HG02678 (cell line): Measurements from ENCODE around the gene RNASE4.

ENCODE experiments used
- ATAC-seq: cut with Tn5 transposase; IDR thresholded peaks from one replicate; pipeline ENCODE4 v1.9.1; 2021; ENCODE audit warnings: mild to moderate bottlenecking, moderate library complexity; ENCODE audit not compliant: unreplicated experiment

The RNASE4 gene

DNA sequence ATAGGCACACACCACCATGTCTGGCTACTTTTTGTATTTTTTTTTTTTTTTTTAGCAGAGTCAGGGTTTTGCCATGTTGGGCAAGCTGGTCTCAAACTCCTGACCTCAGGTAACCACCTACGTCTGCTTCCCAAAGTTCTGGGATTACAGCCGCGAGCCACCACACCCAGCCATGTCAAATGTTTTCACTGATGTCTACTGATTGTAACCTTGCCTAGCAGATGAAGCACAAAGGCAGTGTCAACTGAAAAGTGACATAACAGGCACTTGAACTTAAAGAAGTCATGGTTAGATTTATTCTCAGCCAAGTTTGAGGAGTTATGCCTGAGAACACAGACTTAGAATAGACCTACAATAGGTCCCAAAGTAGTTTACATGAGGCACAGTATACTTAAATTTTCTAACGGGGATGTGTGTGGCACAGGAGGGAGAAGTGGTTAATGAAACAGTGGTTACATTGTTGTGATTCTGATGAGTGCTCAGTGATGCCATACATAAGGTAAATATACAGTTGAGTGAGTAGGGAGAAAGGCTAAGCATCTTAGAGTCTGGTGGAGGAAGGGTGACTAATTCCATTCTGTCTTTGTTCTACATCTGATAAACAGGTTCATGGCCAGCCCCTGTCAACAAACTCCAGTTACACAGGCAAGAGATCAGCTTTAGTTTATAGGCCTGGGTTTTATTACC, 12.6 kb upstream of the RNASE4 start:
- ATAC-seq: no peak

DNA sequence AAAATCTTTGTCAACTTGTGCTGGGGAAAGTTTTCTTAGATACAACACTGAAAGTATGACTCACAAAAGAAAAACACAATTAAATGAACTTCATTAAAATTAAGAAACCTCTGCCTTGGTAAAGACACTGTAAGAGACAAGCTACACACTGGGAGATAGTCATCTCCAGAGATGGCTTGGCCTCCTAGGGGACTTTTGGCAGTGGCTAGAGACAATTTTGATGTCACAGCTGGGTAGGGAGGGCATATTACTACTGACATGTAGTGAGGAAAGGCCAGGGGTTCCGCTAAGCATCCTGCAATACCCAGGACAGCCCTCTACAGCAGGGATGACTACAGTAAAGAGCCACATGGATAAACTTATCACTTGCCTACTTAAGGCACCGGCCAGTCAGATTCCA, 8.7 kb upstream of the RNASE4 start:
- ATAC-seq: no peak

DNA sequence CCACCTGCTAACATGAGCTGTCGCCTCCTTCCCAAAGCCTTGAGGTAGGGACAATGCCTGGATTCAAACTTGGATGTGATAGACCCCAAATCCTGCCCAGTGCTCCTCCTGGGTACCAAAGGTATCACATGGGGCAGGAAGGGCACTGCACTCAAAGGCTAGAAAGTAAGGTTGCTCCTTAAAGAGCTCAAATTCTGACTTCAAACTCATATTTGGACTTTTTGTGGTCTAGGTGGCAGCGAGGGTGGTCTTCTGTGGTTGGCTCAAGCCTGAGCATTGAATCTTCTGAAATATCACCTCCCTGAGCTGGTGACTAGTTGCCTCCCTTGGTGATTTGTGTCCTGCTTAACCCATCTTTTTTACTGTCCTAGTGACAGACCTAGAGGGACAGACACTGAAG, 8.3 kb upstream of the RNASE4 start:
- no peak for ATAC-seq

DNA sequence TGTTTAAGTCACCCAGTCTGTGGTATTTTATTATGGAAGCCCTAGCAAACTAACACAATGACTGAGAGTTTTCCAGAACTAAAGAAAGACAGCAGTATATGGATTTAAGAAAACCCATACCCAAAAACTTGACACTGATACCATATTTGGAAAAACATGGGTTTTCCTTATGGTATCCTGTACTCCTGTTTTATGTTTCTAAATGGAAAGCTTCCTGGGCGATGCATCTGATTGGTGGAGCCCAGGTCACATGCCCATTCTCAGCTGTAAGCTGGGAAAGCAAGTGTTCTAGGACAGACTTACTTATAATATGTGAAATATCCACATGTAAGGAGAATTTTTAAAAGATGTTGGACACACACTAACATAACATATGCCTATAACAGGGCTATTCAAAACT, 4.5 kb upstream of the RNASE4 start:
- no peak for ATAC-seq

DNA sequence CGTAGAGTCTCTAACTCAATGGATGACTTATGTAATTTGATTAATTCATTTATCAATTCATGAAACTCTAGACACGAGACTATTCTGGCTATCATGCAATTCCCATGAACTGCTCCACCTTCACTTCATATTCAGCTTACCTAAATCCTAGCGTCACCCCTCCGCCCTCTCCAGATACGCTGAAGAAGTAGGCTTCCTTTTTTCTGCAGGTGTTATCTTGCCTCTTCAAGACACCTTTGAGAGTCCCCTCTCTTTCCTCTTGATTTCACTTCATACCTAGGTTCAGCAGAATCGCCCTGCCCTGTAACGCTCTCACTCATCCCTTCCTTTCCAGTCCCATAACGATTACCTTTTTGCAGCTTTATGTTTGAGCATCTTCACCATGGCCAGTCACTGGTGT, 4.0 kb upstream of the RNASE4 start:
- no peak for ATAC-seq

DNA sequence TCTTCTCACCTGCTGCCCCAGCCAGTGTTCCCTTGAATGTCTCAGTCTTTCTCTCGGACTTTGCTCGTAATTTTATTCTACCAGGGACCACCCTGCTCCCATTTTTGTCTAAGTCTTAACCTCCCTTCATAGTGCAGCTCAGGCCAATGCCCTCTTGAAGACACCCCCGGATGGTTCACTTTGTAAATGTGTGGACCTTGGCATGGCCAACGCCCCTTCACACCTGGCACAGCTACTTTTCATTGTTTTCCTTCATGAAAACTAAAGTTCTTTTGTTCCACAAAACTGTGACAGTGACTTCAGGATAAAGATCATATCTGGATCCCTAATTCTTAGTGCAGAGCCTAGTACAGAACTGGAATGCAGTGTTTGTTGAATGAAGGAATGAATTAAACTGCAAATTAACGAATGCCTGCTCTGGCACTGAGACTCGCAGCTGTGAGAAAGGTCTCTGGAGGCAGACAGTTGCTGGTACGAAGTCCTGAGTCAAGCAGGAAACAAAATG, 3.5 kb upstream of the RNASE4 start:
- peak; percentile 30 for ATAC-seq

DNA sequence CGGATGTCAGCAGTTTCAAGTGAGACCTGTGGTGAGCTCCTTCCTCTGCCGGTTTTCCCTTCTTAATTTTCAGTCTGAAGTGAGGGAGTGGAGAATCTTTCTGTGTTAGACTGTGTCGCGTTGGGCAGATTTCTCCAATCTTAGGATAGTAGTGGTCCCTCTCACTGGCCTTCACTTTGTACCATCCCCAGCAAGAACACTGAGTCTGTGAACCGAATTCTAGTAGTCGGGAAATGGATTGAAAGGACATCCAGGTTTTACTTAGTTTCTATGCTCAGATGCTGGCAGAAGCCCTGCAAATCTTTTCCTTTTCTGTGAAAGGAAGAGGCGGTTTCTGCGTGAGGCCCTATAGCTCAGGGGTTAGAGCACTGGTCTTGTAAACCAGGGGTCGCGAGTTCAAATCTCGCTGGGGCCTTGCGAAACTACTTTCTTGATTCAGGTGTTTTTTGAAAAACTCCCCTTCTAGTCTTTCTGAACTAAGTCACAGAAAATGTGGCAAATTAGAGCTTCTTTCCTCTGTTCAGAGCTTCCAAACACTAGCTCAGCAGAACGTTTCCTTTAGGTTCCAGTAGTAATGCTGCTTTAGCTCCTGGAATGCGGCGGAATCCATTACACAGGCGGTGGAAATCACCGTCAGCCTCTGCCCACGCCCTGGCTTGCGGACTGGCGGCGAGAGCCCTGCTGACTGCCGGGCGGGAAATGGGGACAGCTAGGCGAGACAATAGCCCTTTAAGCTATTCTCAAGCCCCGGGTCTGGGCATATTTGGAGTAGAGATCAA, 2.8 kb upstream of the RNASE4 start:
- ATAC-seq: peak; percentile 23

DNA sequence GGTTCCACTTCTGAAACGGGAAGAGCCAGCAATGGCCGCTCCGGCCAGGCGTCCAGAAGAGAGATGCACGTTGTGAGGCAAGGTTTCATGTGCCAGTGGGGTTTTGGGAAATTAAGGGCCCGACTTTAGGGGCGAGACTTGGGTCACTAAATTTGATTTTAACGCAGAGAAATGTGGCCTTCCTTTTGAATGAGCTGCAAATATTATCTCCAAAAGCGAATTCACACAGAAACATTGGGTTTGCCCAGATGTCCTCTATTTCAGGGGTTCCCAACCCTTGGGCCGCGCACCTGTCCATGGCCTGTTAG, 2.3 kb upstream of the RNASE4 start:
- ATAC-seq: no peak

DNA sequence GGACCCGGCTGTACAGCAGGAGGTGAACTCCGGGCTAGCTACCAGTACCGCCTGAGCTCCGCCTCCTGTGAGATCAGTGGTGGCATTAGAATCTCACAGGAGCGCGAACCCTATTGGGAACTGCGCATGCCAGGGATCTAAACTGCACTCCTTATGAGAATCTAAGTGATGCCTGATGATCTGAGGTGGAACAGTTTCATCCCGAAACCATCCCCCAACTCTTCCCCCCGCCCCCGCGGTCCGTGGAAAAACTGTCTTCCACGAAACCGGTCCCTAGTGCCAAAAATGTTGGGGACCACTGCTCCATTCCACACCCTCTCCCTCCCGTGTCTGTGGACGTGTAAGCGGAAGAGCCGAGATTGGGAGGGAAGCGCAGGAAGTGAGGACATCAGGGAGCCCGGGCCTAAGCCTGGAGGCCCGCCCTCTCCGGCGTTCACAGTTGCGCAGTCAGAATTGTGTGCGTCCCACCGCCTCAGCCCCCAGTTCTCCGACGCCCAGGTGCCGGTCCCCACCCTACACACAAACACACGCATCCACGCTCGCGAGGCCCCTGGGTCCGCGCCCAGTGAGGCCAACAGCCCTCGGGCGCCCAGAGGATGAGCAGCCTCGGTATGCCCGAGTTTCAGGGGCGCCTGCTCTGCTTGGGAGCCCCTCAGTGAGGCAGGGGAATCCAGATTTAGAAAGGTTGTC, 1.8 kb upstream of the RNASE4 start:
- ATAC-seq: peak; percentile 55

DNA sequence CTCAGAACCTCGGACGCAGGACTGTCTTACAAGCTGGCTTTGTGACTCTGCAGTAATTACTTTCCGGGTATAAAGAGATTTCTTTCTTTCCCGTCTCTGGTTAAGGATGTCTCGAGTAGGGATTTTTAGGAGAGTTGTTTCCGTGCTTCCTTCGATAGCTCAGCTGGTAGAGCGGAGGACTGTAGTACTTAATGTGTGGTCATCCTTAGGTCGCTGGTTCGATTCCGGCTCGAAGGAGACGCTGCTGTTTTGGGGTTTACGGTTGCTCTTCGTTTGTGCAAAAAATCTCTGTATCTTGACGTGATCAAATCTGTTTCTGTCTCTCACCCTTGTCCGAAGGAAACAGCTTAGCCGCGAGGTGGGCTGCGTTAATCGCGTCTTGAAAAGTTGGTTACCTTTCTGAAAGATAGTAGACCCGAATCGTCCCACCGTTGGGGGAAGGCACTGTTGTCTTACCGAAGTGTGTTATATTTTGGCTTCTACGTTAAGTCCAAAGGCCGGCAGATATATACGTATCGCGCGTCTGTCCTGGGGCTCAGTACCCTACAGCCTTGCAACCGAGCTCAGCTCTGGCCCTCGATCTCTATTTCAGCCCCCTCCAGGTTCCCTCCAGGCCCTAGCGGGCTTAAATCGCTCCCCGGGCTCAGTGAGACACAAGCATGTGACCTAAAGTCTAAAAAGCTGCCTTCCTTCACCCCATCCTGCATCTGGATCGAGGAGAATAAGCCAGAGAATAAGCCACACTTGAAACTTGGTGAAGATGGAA, 1.1 kb upstream of the RNASE4 start:
- peak; percentile 25 for ATAC-seq

DNA sequence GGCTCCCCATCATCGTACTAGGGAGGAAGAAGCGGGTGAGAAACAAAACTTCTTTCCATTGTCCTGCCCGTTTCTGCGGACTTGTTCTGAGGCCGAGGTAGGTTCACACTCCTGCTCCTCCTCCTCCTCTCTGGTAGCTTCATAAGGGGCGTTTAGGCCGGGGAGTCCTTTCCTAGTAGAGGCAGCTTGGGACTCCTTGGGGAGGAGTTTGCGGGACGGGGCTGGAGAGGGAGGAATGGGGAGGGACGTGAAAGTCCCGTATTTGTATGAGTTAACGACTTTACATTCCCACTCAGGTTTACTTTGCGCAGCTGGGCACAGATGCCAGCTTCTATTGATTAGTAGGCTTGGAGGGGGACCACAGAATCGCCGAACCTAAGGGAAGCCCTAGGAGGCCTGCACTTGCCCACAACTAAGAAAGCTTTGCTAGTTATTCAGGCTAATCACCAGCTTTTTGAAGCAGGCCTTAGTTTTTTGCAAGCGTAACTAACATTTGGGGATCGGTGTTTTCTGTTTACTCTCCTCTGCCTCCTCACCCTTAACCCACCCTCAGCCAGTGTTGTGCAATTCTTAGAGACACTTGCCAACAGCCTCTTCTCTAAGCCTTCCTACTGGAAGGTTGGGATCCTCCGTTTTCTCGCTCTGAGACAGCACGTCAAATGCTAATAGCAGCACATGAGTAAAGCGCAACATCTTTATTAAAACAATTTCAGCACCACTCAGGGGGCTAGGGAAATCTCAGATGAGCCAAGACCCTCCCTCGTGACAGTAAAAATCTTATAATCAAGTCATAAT, 499 bp downstream of the RNASE4 start:
- no peak for ATAC-seq

DNA sequence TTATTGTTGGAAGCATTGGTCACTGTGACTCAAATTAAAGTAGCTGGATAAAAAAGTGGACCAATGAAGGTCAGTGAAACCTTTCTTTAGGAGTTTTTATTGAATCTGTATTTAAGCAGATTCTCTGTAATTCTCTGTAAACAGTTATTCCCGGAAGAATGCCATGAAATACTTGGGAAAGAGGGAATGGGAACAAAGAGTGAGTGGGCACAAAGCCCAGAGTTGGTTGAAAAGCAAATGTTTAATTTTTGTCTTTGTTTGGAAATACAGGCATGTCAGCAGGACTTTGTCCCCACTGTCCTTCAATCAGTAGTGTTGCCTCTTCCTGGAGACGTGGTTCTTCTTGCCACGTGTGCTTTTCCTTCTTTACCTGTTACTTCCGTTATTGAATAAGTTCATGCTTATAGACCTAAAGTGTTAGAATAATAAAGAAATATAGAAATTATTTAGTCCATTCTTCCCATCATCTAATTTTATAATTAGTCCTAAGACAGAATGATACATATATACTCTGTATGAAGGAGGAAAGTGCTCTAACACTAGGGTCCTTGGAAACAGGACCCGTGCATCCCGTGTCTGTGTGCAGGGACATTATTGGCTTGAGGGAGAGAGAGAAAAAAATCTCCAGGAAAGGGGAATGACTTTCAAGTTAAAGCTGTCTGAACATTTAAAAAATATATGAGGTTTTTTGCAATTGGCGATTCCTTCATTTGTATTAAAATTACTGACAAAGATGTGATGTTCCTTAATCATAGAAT, 2.2 kb downstream of the RNASE4 start:
- ATAC-seq: no peak

DNA sequence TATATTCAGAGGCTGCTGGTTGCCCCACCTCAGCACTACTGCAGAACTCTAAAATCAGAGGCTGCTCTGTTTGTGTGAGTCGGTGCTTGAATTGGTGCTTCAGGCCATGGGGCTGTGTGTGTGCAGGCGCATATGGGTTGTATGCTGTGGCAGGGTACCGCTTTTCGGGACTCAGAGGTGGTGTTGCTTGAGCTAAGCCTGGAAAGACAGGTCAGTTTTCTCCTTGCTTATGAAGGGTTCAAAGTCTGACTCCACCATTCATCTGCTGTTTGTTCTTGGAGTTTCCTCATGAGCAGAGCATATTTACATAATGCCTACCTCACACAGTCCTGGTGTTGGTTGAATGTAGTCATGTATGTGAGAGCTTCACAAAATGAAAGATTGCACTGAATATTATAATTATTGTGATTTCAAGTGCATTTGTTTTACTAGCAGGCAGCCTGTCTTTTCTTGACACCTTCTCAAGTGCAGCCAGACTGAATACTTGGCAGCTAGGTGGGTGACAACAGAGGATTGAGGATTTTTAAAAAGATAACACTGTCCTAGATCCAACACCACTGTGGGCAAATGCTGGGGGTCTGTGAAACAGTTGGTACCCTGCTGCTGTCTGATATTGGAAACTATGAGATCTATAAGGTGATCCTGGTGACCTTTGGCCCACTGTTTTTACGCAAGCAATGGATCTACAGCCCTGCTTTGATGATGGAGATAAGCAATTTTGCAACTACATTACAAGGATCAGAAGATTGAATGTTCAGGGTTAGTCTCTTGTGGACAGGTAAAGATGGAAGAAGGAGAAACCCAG, 3.2 kb downstream of the RNASE4 start:
- ATAC-seq: no peak

DNA sequence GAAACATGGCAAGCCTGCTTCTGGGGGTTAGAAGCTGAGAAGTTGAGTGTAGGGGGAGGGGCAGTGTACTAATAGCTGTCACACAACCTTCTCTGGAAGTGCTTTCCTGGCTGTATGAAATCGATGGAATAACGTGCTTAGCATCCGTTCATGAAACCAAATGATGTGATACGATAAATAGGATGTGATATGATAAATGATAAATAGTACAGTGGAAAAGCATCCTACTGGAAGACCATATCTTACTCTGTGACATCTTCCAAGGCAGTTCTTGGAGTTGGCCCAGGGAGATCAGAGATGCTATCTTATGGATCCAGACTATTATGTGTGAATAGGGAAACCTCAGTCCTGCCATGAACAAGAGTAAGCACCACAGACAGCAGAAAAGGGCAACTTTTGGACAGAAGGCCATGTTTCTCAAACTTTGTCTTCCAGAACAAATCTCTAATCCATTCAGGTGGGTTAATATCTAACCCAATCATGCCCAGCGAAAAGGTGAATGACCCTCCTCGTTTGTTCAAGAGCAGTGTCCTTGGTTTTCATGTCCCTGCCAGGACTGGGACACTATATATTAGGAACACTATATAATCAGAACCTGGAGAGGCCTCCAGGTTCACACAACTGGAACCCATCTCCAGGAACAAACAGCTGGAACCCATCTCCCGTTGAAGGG, 3.9 kb downstream of the RNASE4 start, which contains the start of gene ANG:
ANG (plus strand) TSS at position 598 of the 673 bp plus-strand sequence. CDS start 4,801 bp downstream, outside the sequence.
- ATAC-seq: no peak

DNA sequence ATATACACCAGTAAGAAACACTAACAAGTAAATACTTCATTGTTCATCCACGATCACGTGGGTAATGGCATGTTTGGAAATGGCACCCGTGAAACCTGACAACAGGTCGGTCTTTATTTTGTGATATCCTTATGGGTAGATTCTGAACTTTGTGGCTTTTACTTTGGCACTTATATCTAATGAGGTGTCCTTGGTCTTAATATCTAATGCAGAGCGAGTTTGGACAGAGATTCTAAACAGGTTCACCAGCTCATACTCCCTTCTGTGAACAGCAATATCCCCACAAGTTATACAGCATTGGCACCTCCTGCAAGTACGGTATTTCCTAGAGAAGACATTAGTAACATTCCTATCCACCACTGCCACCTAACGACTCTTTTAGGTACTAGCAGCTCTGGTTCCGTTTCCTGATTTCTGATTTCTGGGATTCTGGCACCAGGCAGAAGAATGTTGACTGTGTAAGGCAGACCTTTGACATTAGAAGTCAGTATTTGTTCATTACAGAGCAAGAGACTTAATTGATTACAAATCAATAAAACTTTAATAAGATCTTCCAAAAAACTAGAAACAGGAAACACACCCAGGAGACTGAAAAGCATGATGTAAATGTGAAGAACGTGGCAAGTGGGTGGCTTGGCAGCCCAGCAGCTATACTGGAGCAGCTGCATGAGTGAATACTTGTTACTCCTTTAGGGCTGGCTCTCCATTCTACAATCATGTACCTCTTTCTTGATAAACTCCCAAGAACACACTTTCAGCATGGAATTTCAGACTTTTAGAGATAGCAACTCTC, 6.7 kb downstream of the RNASE4 start:
- ATAC-seq: no peak

DNA sequence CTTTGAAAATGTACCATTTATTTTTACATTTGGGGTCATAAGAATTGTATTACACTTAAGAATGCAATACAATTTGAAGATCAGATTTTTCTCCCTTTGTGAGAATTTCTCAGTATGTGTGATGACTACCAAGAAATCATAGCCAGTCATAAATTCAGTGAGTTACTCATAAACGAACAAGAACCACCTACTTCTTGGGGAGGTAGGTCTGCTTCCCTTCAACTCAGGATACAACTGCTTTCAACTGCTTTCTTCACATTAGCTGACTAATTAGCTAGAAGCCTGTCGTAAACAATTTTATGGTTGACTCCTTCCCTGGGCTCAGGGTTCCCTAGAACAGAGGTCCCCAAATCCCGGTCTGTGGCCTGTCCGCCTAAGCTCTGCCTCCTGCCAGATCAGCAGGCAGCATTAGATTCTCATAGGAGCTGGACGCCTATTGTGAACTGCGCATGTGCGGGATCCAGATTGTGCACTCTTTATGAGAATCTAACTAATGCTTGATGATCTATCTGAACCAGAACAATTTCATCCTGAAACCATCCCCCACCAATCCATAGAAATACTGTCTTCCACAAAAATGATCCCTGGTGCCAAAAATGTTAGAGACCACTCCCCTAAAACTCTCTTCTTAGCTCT, 7.9 kb downstream of the RNASE4 start:
- no peak for ATAC-seq

DNA sequence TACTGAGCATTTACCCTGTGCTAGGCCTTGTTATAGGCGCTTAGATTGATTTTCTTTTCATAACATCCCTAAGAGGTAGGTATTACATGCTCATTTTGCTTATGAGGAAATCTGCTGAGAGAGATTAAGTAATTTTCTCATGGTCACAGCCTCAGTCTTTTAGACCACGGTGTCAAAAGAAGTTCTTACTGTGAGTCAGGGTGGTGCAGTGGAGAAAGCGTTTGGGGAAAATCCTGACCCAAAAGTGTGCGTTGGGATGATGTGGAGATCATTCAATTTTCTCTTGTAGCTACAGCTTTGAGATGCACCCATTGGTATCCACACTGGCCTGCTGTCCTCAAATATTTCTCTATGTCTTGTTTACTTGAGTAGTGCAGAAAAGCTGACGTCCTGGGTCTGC, 12.4 kb downstream of the RNASE4 start:
- no peak for ATAC-seq
